CD4-positive, alpha-beta T cell (primary cell): Measurements from ENCODE around the gene MKKS. TPM values are rescaled to one million over a fixed set of nuclear protein-coding genes. Genes with fewer than 3 reads are reported as not detected.

Source experiments
- ATAC-seq: fragments of 200-7000 bp; cut with Tn5 transposase; one replicate; pipeline ENCODE4 v1.10.0; 2022; ENCODE audit warnings: mild to moderate bottlenecking; ENCODE audit not compliant: poor library complexity
- CTCF ChIA-PET: fragments of 350-600 bp; sonication (Branson Sonifier 250); formaldehyde crosslinking; loops from one replicate; lab custom pipeline; 2021; ENCODE audit warnings: antibody characterized with exemption, inconsistent platforms; lab: Charles Lee
- POLR2A ChIA-PET: fragments of 350-600 bp; sonication (Branson Sonifier 250); formaldehyde crosslinking; loops from one replicate; lab custom pipeline; 2021; ENCODE audit warnings: antibody characterized with exemption, inconsistent platforms; lab: Charles Lee
- DNase-seq, 14 experiments: peaks; one replicate each; pipeline ENCODE4 v3.0.0-alpha.2; 2013 to 2020; ENCODE audit warnings: mixed read lengths in 2 of 14
- H3K27ac ChIP-seq, 2 donors: one replicate each; pipeline versions ENCODE4 v1.5.1 to v1.7.0; 2013; ENCODE audit warnings: low read length in 2 of 2, low read depth in 1 of 2, mild to moderate bottlenecking in 1 of 2
- H3K27me3 ChIP-seq, 2 experiments: 1 replicate in 1 of 2; 2 replicates in 1 of 2; pipeline versions ENCODE4 v1.6.1 to v1.7.0; 2013; ENCODE audit warnings: low read length in 2 of 2, control low read depth in 1 of 2, mild to moderate bottlenecking in 1 of 2, moderate library complexity in 1 of 2; ENCODE audit not compliant: insufficient read depth in 2 of 2, control insufficient read depth in 1 of 2
- H3K36me3 ChIP-seq: one replicate; pipeline ENCODE4 v1.6.1; 2013; ENCODE audit warnings: low read length, control low read depth; ENCODE audit not compliant: insufficient read depth
- H3K4me1 ChIP-seq: one replicate; pipeline ENCODE4 v1.6.1; 2013; ENCODE audit warnings: low read length, control low read depth; ENCODE audit not compliant: insufficient read depth
- H3K4me3 ChIP-seq: one replicate; pipeline ENCODE4 v1.5.1; 2013; ENCODE audit warnings: mild to moderate bottlenecking, low read length, moderate library complexity
- H3K9me3 ChIP-seq, 2 experiments: 1 replicate in 1 of 2; 2 replicates in 1 of 2; pipeline versions ENCODE4 v1.6.1 to v1.7.0; 2013; ENCODE audit warnings: low read length in 2 of 2, mild to moderate bottlenecking in 2 of 2, control low read depth in 1 of 2, moderate library complexity in 1 of 2; ENCODE audit not compliant: control insufficient read depth in 1 of 2, insufficient read depth in 1 of 2
- H3K27ac Mint-ChIP-seq: one replicate; pipeline ENCODE4 v1.8.0; 2020; ENCODE audit warnings: mixed read lengths
- H3K27me3 Mint-ChIP-seq: one replicate; pipeline ENCODE4 v1.8.0; 2021; ENCODE audit warnings: mixed read lengths
- H3K36me3 Mint-ChIP-seq: one replicate; pipeline ENCODE4 v1.8.0; 2021; ENCODE audit warnings: low read depth, mixed read lengths
- H3K4me1 Mint-ChIP-seq: one replicate; pipeline ENCODE4 v1.8.0; 2021; ENCODE audit warnings: low read depth, mixed read lengths
- H3K4me3 Mint-ChIP-seq: one replicate; pipeline ENCODE4 v1.8.0; 2020; ENCODE audit warnings: mild to moderate bottlenecking, mixed read lengths
- H3K9me3 Mint-ChIP-seq: one replicate; pipeline ENCODE4 v1.8.0; 2020; ENCODE audit warnings: mixed read lengths
- CTCF ChIP-seq: fragments of 200-600 bp; IDR thresholded peaks from one replicate; pipeline ENCODE4 v1.8.0; 2022; ENCODE audit warnings: antibody characterized with exemption, mild to moderate bottlenecking
- intact Hi-C, 2 experiments: fragments of 100-400 bp; cut with DNase I in 1 of 2; cut with micrococcal nuclease in 1 of 2; formaldehyde crosslinking; loops; one replicate each; pipeline versions ENCODE4 v1.15.1 to v1.9.0; 2023 to 2025; cut with DNase I, micrococcal nuclease
- total RNA-seq, 174 experiments: library from RNA in 2 of 174; stranded (reverse) in 2 of 174; gene quantifications; one replicate each; pipeline ENCODE4 v1.2.3 and lab custom pipeline; 2021 to 2026

Gene MKKS
- total RNA-seq, 2 experiments from 2014 or later = 0.66 to 0.78 TPM

DNA sequence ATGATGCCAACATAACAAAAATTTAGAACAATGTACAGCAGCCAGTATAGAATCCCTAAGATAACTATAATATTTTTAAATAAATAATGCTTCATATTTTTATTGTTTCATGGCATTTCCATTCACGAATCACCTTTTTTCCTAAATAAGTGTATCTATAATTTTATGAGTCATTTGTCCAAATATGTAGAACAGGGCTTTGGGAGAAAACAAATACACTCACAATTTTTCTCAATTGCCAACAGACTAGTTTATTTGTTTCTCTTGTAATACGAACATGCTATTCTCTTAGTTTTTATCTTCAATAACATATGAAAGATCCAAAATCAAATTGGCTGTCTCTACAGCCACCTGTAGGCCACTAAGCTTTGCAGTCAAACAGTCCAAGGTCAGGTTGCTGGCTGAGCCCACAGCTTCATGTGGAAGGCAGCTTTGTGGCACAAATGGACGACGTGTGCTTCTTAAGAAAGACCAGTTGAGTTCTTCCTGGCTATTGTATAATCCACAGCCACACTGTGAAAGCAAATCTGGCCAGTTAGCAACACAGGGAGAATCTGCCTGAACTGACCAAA is 29.0 kb downstream of the MKKS start:
- Histone ChIP-seq H3K27me3 (no peaks in the 10 kb centered on the region), H3K4me1 (no peaks in the 10 kb centered on the region), H3K9me3 (no peaks in the 10 kb centered on the region), H3K36me3 (peaks cover 18% of the 10 kb centered on the region), H3K4me3 (no peak overlapping the region), H3K27ac (no peak overlapping the region)
- intact Hi-C loops = no loop called here
- no peak overlapping the region for H3K27ac Mint-ChIP-seq
- H3K36me3 Mint-ChIP-seq = peaks cover 19% of the 10 kb centered on the region
- H3K27me3 Mint-ChIP-seq = no peaks in the 10 kb centered on the region
- H3K4me1 Mint-ChIP-seq = no peaks in the 10 kb centered on the region
- no peak for ATAC-seq
- H3K9me3 Mint-ChIP-seq = no peaks in the 10 kb centered on the region
- ChIA-PET CTCF (interaction anchor here (1.6 kb wide), 1 partner anchor 13 kb away, joined by 3 read pairs; no protein-coding TSS in a partner anchor), POLR2A (no interaction called here)
- no peak overlapping the region for H3K4me3 Mint-ChIP-seq
- TF ChIP-seq CTCF = no peak
- DNase-seq = no peak

DNA sequence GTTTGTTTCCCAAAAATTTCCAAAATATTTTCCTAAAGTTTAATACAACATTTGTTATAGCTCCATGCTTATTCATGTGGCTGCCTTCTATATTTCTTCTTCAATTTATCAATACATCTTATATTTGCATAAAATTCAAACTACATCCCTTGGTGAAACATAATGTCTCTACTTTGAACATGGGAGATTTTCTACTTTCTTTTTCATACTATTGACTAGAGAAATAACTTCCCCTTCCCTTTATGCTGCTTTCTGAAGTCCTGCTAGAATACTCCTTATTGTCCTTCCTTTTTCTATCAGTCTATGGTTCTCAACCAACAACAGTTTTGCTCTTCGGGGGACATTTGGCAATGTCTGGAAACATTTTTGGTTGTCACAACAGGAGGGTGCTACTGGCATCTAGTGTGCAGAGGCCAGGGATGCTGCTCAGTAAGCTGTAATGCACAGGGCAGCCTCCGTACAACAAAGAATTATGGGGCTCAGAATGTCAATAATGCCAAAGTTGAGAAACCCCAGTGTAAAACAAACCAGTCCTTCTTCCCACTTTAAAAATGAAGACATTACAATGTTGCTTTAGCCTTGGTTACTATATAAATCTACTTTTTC is 29.9 kb downstream of the MKKS start:
- Histone ChIP-seq H3K4me1 (no peaks in the 10 kb centered on the region), H3K36me3 (peaks cover 18% of the 10 kb centered on the region), H3K4me3 (no peak overlapping the region), H3K9me3 (no peaks in the 10 kb centered on the region), H3K27ac (no peak overlapping the region), H3K27me3 (no peaks in the 10 kb centered on the region)
- CTCF ChIA-PET = interaction anchor here (1.6 kb wide), 1 partner anchor 12 kb away, joined by 3 read pairs; no protein-coding TSS in a partner anchor
- Mint-ChIP-seq H3K4me3 (no peak overlapping the region), H3K36me3 (peaks cover 19% of the 10 kb centered on the region), H3K27me3 (no peaks in the 10 kb centered on the region), H3K9me3 (no peaks in the 10 kb centered on the region), H3K4me1 (no peaks in the 10 kb centered on the region), H3K27ac (no peak overlapping the region)
- POLR2A ChIA-PET = no interaction called here
- ATAC-seq (no peak), DNase-seq (no peak)
- TF ChIP-seq CTCF = no peak
- intact Hi-C loops = no loop called here

DNA sequence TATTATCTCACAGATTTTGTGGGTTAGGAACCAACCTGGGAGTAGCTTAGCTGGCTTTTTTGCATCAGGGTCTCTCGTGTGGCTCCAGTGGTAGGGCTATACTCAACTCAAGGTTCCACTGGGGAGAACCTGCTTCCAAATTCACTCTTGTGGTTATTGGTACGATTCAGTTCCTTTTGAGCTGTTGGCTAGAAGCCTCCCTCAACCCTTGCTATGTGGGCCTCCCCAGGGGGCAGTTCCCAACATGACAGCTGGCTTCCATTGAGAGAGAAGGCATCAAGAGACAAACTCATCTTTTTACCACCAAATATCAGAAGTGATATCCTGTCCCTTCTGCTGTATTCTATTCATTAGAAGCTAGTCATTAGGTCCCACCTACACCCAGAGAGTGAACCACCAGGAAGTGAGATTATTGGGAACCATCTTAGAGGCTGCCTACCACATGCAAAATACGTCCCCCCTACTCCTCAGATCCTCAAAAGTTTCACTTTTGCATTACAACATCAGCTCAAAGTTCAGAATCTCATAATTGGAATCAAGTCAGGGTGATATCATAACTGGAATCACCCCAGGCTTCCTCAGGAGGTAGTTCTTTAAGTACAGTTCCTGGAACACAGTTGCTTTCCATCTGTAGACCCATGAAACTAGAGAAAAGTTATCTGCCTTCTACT is 30.9 kb downstream of the MKKS start:
- no peaks in the 10 kb centered on the region for H3K9me3 Mint-ChIP-seq
- Histone ChIP-seq H3K27me3 (no peaks in the 10 kb centered on the region), H3K9me3 (no peaks in the 10 kb centered on the region), H3K27ac (no peak overlapping the region), H3K4me1 (no peaks in the 10 kb centered on the region), H3K4me3 (no peak overlapping the region), H3K36me3 (peaks cover 18% of the 10 kb centered on the region)
- H3K27me3 Mint-ChIP-seq = no peaks in the 10 kb centered on the region
- no peak overlapping the region for H3K4me3 Mint-ChIP-seq
- H3K4me1 Mint-ChIP-seq = no peaks in the 10 kb centered on the region
- intact Hi-C loops = no loop called here
- ChIA-PET POLR2A (no interaction called here), CTCF (no interaction called here)
- H3K36me3 Mint-ChIP-seq = peaks cover 19% of the 10 kb centered on the region
- TF ChIP-seq CTCF = no peak
- ATAC-seq = no peak
- no peak for DNase-seq
- H3K27ac Mint-ChIP-seq = no peak overlapping the region
